PC-9 (cell line): ENCODE measurements around the gene VEGFB.

Experiments used
- EZH2 ChIP-seq: fragments of 200-600 bp; sonication (generic); IDR thresholded peaks from 2 replicates; pipeline ENCODE4 v1.8.0; 2017; ENCODE audit warnings: antibody characterized with exemption, low read depth
- TF ChIP-seq, protein P1 (sequence below): fragments of 200-600 bp; sonication (generic); conservative IDR thresholded peaks from 2 replicates; pipeline ENCODE4 v1.6.1; 2017; ENCODE audit warnings: mixed run types, antibody characterized with exemption, mild to moderate bottlenecking, moderate library complexity

DNA sequence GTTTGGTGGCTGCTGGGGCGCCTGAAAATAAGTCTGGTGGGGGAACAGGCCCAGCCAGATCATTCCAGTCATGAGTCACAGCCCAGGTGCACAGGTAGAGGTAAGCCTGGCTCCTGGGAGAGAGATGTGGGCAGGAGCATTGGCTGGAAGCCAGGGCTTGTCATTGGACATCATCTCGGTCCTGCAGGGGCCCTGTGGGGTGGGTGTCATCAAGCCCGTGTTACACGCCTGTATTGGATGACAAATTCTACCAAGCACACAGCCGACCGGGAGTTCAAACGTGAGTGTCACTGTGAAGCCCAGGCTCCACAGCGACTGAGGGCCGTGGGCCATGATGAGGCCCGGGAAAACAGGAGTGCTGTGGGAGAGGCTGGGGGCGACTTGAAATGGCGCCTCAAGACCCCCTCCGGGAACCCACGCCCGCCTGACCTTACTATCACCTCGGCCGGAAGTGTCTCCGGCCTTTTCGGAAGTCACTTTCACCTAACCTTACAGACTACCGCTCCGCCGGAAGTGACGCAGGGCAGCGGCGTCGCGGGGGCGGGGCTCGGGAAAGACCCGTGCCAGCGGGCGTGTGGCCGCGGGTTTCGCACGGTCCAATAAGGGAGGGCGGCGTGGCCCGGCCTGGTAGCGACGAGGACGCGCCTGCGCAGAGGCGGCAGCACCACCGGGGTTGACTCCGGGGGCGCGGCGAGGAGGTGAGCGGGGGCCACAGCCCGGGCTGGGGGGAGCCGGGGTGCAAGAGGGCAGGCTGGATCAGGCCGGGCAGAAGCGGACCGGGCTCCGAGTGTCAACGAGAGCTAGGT is 6.3 kb downstream of the VEGFB start, which contains the start of gene FKBP2:
- TF ChIP-seq, protein P1, sequence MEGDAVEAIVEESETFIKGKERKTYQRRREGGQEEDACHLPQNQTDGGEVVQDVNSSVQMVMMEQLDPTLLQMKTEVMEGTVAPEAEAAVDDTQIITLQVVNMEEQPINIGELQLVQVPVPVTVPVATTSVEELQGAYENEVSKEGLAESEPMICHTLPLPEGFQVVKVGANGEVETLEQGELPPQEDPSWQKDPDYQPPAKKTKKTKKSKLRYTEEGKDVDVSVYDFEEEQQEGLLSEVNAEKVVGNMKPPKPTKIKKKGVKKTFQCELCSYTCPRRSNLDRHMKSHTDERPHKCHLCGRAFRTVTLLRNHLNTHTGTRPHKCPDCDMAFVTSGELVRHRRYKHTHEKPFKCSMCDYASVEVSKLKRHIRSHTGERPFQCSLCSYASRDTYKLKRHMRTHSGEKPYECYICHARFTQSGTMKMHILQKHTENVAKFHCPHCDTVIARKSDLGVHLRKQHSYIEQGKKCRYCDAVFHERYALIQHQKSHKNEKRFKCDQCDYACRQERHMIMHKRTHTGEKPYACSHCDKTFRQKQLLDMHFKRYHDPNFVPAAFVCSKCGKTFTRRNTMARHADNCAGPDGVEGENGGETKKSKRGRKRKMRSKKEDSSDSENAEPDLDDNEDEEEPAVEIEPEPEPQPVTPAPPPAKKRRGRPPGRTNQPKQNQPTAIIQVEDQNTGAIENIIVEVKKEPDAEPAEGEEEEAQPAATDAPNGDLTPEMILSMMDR: no peak
- TF ChIP-seq EZH2: no peak
